HAP-1 (cell line): ENCODE results near the gene TPBG.

Experiments
- DNase-seq, 2 experiments: peaks; one replicate each; pipeline ENCODE4 v3.0.0-alpha.2; 2016 to 2020; ENCODE audit warnings: low spot score in 2 of 2
- H3K27me3 ChIP-seq: fragments of 250-450 bp; sonication (Bioruptor Pico); 2 replicates; pipeline ENCODE4 v1.5.1; 2020; ENCODE audit warnings: low read depth, mild to moderate bottlenecking, moderate library complexity
- H3K36me3 ChIP-seq: fragments of 250-450 bp; sonication (Bioruptor Pico); replicated peaks from 2 replicates; pipeline ENCODE4 v1.5.1; 2020; ENCODE audit warnings: mild to moderate bottlenecking
- H3K4me1 ChIP-seq: fragments of 250-450 bp; sonication (Bioruptor Pico); 2 replicates; pipeline ENCODE4 v1.5.1; 2020; ENCODE audit warnings: mild to moderate bottlenecking
- H3K4me3 ChIP-seq: fragments of 250-450 bp; sonication (Bioruptor Pico); 2 replicates; pipeline ENCODE4 v1.5.1; 2020; ENCODE audit warnings: mild to moderate bottlenecking, moderate library complexity
- H3K9me3 ChIP-seq: fragments of 250-450 bp; sonication (Bioruptor Pico); 2 replicates; pipeline ENCODE4 v1.5.1; 2020; ENCODE audit warnings: mild to moderate bottlenecking, moderate library complexity
- in situ Hi-C: fragments of 300-500 bp; cut with MboI; formaldehyde crosslinking; loops from 3 replicates; pipeline ENCODE4 v1.14.3; 2020; ENCODE audit warnings: low sequenced_read_pairs, inconsistent platforms, mixed read lengths

The TPBG gene

GRCh38 chr6:82364087-82365015, 734 bp downstream of the TPBG start:
- Histone ChIP-seq H3K36me3 (peaks cover 7% of the 10 kb centered on the region; the same call in 1 of the 2 replicates), H3K9me3 (no peaks in the 10 kb centered on the region), H3K4me3 (peak overlapping the region; percentile 68), H3K4me1 (peaks cover 13% of the 10 kb centered on the region), H3K27me3 (no peaks in the 10 kb centered on the region)
- in situ Hi-C loops = no loop called here
- peak; percentile 81 to 84 for DNase-seq

DNA sequence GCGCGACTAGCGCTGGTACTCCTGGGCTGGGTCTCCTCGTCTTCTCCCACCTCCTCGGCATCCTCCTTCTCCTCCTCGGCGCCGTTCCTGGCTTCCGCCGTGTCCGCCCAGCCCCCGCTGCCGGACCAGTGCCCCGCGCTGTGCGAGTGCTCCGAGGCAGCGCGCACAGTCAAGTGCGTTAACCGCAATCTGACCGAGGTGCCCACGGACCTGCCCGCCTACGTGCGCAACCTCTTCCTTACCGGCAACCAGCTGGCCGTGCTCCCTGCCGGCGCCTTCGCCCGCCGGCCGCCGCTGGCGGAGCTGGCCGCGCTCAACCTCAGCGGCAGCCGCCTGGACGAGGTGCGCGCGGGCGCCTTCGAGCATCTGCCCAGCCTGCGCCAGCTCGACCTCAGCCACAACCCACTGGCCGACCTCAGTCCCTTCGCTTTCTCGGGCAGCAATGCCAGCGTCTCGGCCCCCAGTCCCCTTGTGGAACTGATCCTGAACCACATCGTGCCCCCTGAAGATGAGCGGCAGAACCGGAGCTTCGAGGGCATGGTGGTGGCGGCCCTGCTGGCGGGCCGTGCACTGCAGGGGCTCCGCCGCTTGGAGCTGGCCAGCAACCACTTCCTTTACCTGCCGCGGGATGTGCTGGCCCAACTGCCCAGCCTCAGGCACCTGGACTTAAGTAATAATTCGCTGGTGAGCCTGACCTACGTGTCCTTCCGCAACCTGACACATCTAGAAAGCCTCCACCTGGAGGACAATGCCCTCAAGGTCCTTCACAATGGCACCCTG, 1.6 kb downstream of the TPBG start:
- Histone ChIP-seq H3K9me3 (no peaks in the 10 kb centered on the region), H3K4me1 (peaks cover 13% of the 10 kb centered on the region)
- in situ Hi-C loops = no loop called here

DNA sequence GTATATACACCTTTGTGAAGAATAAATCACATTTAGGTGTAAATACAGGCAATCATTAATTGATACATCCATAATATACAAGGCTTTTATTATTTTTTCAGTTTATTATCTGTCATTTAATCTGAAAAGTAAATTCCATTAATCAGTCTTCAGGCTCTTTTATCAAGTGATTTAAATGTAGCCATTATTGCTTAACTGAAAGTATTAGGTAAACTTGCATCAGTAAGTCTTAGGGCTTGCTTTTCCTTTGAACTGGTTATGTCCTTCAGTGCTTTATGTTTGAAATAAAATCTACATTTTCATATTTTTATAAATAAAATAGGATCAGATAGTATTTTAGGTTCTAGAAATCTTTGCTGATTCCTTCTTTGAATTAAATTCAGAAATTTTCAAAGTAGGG, 4.1 kb downstream of the TPBG start:
- no peak overlapping the region for H3K4me3 ChIP-seq
- DNase-seq = no peak
- in situ Hi-C loops = no loop called here
- peaks cover 7% of the 10 kb centered on the region; the same call in 1 of the 2 replicates for H3K36me3 ChIP-seq
- H3K9me3 ChIP-seq = no peaks in the 10 kb centered on the region
- no peaks in the 10 kb centered on the region for H3K27me3 ChIP-seq
- H3K4me1 ChIP-seq = peaks cover 13% of the 10 kb centered on the region

More for the DNA sequence above, 1.6 kb downstream of the TPBG start:
- Histone ChIP-seq H3K4me3 (peak overlapping the region; percentile 68), H3K36me3 (peaks cover 7% of the 10 kb centered on the region; the same call in 1 of the 2 replicates), H3K27me3 (no peaks in the 10 kb centered on the region)
- DNase-seq = peak in 1 of 2 experiments; percentile 28

DNA sequence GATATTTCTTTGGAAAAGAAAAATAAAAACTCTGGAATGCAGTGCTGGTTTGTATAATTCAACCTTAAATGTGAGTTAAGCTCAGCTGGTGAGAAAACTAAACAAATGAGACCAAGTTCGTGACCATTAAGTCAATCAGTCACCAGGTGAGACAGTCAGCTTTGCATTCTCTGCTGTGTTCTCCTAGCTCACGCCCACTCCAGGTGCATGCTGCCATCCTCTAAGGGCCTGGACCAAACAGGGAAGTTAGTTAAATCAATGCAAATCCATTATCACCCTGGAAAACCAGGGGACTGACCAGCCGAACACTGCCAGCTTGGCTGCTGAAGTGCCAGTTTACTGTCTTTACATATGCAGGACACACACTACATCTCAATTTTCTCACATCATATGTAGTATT, 7.2 kb downstream of the TPBG start:
- no peak for DNase-seq
- H3K4me1 ChIP-seq = peaks cover 12% of the 10 kb centered on the region
- no peak overlapping the region for H3K4me3 ChIP-seq
- no peaks in the 10 kb centered on the region for H3K27me3 ChIP-seq
- in situ Hi-C loops = no loop called here
- peaks cover 2% of the 10 kb centered on the region; the same call in 1 of the 2 replicates for H3K36me3 ChIP-seq
- H3K9me3 ChIP-seq = no peaks in the 10 kb centered on the region

DNA sequence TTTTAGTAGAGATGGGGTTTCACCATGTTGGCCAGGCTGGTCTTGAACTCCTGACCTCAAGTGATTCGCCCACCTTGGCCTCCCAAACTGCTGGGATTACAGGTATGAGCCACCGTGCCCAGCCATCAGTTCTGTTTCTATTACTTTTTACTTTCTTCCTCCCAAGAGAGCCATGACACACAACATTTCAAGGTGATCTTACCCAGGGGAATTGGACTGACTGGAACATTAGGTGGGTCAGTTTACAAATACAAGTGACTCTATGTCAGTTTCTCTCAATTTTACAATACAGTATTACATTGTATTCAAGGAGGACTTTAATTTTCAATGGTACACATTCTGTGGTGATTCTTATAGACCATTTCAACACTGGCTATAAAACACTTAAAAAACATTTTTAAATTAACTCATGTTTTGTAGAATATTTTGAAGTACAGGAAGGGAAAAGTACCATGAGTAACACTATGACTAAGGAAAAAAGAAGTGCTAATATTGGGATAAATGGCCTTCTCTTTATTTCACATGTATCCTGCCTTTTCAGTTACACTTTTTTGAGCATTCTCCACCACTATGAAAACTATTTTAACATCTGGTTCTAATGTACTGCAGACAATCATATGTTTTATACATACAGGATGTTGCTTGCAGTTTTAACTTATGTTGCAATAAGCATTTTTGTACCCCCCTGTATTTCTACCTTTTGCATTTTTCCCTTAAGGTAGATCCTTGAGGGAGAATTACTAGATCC, 8.4 kb downstream of the TPBG start:
- H3K4me1 ChIP-seq = peaks cover 1% of the 10 kb centered on the region; the same call in 1 of the 2 replicates
- in situ Hi-C loops = no loop called here
- no peaks in the 10 kb centered on the region for H3K27me3 ChIP-seq
- no peaks in the 10 kb centered on the region for H3K36me3 ChIP-seq
- peaks cover 3% of the 10 kb centered on the region; the same call in 1 of the 2 replicates for H3K9me3 ChIP-seq
- DNase-seq = no peak
- H3K4me3 ChIP-seq = no peak overlapping the region

- H3K9me3 ChIP-seq = peaks cover 3% of the 10 kb centered on the region; the same call in 1 of the 2 replicates
- H3K36me3 ChIP-seq = no peaks in the 10 kb centered on the region
- no peak for DNase-seq
- in situ Hi-C loops = no loop called here
- H3K4me3 ChIP-seq = no peak overlapping the region
- H3K27me3 ChIP-seq = no peaks in the 10 kb centered on the region
- no peaks in the 10 kb centered on the region for H3K4me1 ChIP-seq
Measured at GRCh38 chr6:82372656-82373055, 9.0 kb downstream of the TPBG start.

- DNase-seq = no peak
- in situ Hi-C loops = no loop called here
- peaks cover 3% of the 10 kb centered on the region; the same call in 1 of the 2 replicates for H3K9me3 ChIP-seq
Measured at GRCh38 chr6:82374516-82374915, 10.9 kb downstream of the TPBG start.

GRCh38 chr6:82376636-82377035, 13.0 kb downstream of the TPBG start:
- H3K4me1 ChIP-seq = peaks cover 3% of the 10 kb centered on the region; the same call in 1 of the 2 replicates
- H3K27me3 ChIP-seq = no peaks in the 10 kb centered on the region
- H3K4me3 ChIP-seq = no peak overlapping the region
- in situ Hi-C loops = no loop called here
- no peaks in the 10 kb centered on the region for H3K36me3 ChIP-seq
- peaks cover 3% of the 10 kb centered on the region; the same call in 1 of the 2 replicates for H3K9me3 ChIP-seq
- DNase-seq = no peak

More at GRCh38 chr6:82374516-82374915, 10.9 kb downstream of the TPBG start:
- Histone ChIP-seq H3K4me1 (no peaks in the 10 kb centered on the region), H3K4me3 (no peak overlapping the region), H3K36me3 (no peaks in the 10 kb centered on the region), H3K27me3 (no peaks in the 10 kb centered on the region)

GRCh38 chr6:82380566-82381185, 17.1 kb downstream of the TPBG start:
- H3K4me1 ChIP-seq = peaks cover 11% of the 10 kb centered on the region
- no peak for DNase-seq
- no peaks in the 10 kb centered on the region for H3K36me3 ChIP-seq
- no peak overlapping the region for H3K4me3 ChIP-seq
- in situ Hi-C loops = no loop called here
- H3K27me3 ChIP-seq = no peaks in the 10 kb centered on the region
- peaks cover 3% of the 10 kb centered on the region; the same call in 1 of the 2 replicates for H3K9me3 ChIP-seq

- Histone ChIP-seq H3K4me1 (peaks cover 11% of the 10 kb centered on the region), H3K36me3 (no peaks in the 10 kb centered on the region), H3K9me3 (peaks cover 3% of the 10 kb centered on the region; the same call in 1 of the 2 replicates), H3K27me3 (no peaks in the 10 kb centered on the region), H3K4me3 (no peak overlapping the region)
- DNase-seq = no peak
- in situ Hi-C loops = no loop called here
Measured at GRCh38 chr6:82381278-82381677, 17.7 kb downstream of the TPBG start.

- no peak overlapping the region for H3K4me3 ChIP-seq
- no peaks in the 10 kb centered on the region for H3K36me3 ChIP-seq
- peaks cover 9% of the 10 kb centered on the region; the same call in 1 of the 2 replicates for H3K4me1 ChIP-seq
- in situ Hi-C loops = no loop called here
- no peaks in the 10 kb centered on the region for H3K27me3 ChIP-seq
- no peaks in the 10 kb centered on the region for H3K9me3 ChIP-seq
- no peak for DNase-seq
Measured at GRCh38 chr6:82385102-82385501, 21.5 kb downstream of the TPBG start.

DNA sequence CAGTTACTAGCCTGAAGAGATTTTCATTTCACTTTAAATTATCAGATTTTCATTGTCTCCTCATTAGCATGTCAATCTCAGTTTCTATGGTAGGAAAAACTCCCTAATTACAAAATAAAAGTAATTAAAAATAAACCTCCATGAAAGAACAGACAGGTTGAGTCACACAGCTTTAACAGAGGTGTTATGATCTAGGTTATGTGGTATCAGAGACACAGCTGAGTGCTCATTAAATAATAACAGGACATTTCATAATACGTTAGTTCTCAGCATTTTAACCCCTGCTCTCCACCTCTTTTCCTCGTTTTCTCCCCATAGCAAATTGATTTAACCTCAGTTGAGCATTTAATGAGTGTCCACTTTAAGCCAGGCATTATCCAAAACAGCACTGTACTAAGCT, 21.9 kb downstream of the TPBG start:
- H3K27me3 ChIP-seq = no peaks in the 10 kb centered on the region
- no peaks in the 10 kb centered on the region for H3K9me3 ChIP-seq
- no peaks in the 10 kb centered on the region for H3K36me3 ChIP-seq
- H3K4me3 ChIP-seq = no peak overlapping the region
- no peak for DNase-seq
- peaks cover 9% of the 10 kb centered on the region; the same call in 1 of the 2 replicates for H3K4me1 ChIP-seq
- in situ Hi-C loops = no loop called here

- in situ Hi-C loops = no loop called here
- Histone ChIP-seq H3K9me3 (no peaks in the 10 kb centered on the region), H3K4me1 (peaks cover 9% of the 10 kb centered on the region; the same call in 1 of the 2 replicates), H3K36me3 (no peaks in the 10 kb centered on the region), H3K27me3 (no peaks in the 10 kb centered on the region), H3K4me3 (no peak overlapping the region)
- no peak for DNase-seq
Measured at GRCh38 chr6:82385961-82386360, 22.3 kb downstream of the TPBG start.
